ENCODE data around the gene PRAMEF20.

The PRAMEF20 gene

DNA sequence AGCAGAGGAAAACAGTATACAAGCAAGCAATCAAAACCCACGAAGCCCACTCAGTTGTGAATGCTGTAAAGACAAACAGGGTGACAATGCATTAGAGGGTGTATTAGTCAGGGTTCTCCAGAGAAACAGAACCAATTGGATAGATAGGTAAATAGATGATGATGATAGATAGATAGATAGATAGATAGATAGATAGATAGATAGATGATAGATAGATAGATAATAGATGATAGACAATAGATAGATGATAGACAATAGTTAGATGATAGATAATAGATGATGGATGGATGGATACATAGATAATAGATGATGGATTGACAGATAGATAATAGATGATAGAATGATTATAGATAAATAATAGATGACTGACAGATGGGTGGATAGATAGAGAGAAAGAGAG is 55.3 kb downstream of the PRAMEF20 start:
- DNase-seq: no peak

GRCh38 chr1:13469343-13469742 is 59.1 kb downstream of the PRAMEF20 start:
- no peak for DNase-seq
